GM18519 (cell line): ENCODE measurements around the gene RB1.
"Not testable (repeated sequence)": the region's sequence is repeated elsewhere in the genome, so short reads cannot be mapped to it uniquely, and the experiment has no call there.

ENCODE experiments used
- ATAC-seq: cut with Tn5 transposase; IDR thresholded peaks from one replicate; pipeline ENCODE4 v1.9.1; 2021; ENCODE audit warnings: mild to moderate bottlenecking, moderate library complexity; ENCODE audit not compliant: unreplicated experiment, low FRiP score

The RB1 gene

DNA sequence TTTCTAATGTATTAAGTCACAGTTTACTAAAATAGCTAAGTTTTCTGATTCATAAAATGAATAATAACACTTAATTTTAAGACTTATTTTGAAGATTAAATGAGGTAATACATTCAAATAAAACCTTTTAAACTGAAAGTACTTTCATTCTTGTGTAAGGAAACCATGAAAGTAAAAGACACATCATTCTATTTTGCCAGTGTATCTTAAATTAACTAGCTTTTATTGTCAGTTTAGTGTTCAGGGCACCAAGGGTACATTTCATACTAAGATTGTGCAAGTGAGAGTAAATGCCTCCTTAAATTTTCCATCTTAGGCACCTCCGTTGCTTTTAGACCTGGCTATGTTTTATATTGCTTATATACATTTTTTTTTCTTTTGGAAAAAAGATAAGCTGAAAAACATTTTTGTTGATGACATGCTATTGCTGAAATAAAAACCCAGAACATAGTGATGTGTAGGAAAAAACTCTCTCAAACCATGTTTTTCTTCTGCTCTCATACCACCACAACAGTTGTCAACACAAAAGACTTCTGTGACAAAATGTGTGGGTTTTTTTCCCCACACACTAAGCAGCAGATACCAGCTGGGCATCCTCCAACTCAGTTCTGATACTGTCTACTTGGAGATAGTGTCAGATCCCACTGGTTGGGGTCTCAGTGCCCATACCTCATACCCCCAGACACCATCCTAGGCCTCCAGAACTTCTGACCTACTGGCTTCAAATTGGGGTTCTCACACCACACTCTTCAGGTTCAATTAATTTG, 140.1 kb downstream of the RB1 start:
- ATAC-seq = no peak

DNA sequence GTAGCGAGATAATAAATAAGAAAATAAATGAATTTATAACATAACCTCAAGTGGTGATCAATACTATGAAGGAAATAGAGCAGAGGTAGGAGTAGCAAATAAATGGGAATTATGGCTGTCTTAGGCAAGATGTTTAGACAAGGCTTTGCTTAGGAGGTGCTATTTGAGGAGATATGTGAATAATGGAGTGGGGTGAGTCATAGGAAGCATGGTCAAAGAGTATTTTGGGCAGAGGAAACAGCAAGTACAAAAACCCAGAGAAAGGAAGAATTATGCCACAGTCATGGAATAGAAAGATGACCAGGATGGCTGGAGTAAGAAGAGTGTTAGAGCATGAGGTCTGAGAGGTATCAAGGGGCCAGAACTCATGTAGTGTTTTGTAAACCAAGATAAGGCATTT, 142.9 kb downstream of the RB1 start:
- ATAC-seq = no peak

DNA sequence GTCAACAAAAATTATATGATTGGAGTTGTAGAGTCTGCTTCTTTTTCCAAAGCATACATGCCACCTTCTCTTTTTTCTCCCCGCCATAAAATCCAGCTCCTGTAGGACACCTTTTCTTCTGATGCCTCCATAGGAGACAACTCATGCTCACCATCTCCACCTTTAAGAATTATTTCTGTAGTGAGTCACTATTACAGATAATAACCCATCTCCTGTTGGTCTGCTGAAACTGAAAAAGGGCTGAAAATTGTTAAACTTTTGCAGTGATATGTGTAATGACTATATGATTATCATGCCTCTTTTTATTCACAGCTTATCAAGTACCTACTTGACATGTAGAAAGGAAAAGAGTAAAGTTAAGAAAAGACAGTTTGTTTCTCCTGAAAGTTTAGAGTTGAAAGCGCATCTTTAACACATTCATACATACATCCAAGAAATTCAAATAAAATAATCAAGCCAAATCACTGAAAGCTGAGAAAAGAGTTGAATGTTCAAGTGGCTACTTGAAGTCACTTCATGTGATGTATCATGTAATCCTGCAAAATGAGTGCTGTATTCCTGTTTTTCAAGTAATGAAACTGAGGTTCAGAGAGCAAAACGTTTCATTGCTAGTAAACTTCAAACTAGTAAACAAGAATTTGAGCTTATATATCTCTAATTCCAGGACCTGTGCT, 144.9 kb downstream of the RB1 start:
- no peak for ATAC-seq

- ATAC-seq = no peak
These were observed 145.5 kb downstream of the RB1 start for GRCh38 chr13:48448959-48449614.

GRCh38 chr13:48449656-48450055, 146.1 kb downstream of the RB1 start:
- ATAC-seq = no peak

- not testable (repeated sequence) for ATAC-seq
These were observed 147.6 kb downstream of the RB1 start for GRCh38 chr13:48451196-48451595.

GRCh38 chr13:48456546-48456945, 153.0 kb downstream of the RB1 start:
- no peak for ATAC-seq

- ATAC-seq = no peak
These were observed 154.2 kb downstream of the RB1 start for GRCh38 chr13:48457578-48458242.

- ATAC-seq = no peak
These were observed 171.7 kb downstream of the RB1 start for GRCh38 chr13:48475230-48475629.

DNA sequence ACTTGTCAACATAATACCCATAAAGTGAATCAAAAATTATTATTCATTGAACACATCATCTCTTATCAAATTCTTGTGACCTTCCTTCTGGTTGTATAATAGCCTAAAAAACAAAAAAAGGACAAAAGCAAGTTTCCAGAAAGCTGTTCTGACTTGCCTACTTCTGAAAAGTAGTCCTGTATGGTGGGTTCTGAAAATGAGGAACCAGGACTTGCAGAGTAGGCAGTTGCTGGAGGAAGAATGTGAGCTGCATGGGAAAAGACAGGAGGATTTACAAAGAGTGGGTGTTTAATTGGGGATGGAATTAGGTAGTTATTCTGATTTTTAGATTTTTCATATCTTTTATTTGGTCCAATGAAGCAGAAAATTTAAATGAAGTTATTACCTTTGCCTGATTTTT, 172.7 kb downstream of the RB1 start:
- ATAC-seq = no peak

DNA sequence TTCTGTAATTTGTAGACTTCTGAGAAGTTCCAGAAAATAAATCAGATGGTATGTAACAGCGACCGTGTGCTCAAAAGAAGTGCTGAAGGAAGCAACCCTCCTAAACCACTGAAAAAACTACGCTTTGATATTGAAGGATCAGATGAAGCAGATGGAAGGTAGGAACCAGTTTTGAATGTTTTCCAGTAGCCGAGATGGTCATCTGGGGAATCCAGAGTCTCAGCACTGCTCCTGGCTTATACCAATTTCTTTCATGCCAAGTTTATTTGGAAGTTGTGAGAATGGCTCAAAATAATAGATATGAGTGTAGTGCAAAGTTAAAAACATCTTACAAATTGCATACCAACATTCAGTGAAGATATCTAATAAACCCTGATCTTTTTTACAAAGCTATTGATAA, 173.1 kb downstream of the RB1 start:
- ATAC-seq = no peak

DNA sequence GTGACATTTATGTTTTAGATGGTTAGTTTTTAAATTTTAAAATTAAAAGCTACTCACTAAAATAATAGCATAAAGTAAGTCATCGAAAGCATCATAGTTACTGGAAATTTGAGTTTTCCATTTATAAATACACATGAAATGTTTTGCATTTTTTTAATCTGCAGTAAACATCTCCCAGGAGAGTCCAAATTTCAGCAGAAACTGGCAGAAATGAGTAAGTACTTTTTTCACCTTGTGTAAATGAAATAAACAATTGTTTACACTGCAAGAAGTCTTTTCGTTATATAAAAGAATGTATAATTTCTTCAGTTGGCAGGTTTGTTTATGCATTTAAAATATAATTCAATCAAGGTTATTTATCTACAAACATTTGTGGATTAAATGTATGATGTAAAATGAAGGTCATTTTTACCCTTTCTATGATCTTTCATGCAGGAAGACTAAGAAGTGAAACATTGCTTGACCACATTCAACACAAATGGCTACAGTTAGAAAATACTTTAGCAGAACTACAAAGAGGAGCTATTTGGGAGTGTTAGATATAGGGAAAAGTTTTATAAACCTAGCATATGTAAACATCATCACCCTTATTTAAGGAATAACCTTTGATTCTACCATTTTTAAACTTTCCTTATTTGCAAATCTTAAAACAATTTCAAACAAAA, 173.8 kb downstream of the RB1 start:
- peak; percentile 44 for ATAC-seq

- no peak for ATAC-seq
These were observed 174.8 kb downstream of the RB1 start for GRCh38 chr13:48478391-48478790.

- ATAC-seq = no peak
These were observed 180.0 kb downstream of the RB1 start for GRCh38 chr13:48483575-48483974.

GRCh38 chr13:48485432-48485831, 181.9 kb downstream of the RB1 start:
- ATAC-seq = no peak

GRCh38 chr13:48486362-48486761, 182.8 kb downstream of the RB1 start:
- no peak for ATAC-seq

DNA sequence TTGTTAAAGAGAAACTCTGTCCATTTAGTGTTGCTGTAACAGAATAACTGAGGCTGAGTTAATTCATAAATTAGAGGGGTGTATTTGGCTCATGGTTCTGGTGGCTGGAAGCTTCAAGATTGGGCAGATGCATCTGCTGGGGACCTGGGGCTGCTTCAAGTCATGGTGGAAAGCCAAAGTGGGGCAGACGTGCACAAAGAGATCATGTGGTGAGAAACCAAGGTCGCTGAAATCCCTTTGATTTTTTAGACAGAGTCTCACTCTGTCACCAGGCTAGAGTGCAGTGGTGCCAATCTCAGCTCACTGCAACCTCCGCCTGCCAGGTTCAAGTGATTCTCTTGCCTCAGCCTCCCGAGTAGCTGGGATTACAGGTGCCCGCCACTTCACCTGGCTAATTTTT, 183.3 kb downstream of the RB1 start:
- ATAC-seq = no peak

GRCh38 chr13:48487968-48488367, 184.4 kb downstream of the RB1 start:
- ATAC-seq = no peak

DNA sequence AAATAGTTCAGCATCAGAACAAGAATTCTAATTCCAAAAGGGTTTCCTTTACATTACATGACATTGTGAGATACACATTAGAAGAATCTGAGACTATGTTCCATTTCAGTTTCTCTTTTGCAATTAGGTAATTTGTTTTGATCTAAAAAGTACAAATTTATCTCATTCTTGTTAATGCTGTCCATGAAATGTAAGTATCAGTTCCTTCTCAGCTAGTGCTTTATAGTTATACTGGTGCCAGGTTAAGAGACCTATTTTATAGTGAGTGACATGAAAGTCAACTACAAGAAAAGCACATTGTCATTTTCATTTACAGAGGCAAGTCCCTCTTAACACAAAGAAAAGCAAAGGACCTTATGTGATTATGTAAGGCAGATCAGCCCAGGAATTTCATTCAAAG, 185.4 kb downstream of the RB1 start:
- ATAC-seq = no peak

DNA sequence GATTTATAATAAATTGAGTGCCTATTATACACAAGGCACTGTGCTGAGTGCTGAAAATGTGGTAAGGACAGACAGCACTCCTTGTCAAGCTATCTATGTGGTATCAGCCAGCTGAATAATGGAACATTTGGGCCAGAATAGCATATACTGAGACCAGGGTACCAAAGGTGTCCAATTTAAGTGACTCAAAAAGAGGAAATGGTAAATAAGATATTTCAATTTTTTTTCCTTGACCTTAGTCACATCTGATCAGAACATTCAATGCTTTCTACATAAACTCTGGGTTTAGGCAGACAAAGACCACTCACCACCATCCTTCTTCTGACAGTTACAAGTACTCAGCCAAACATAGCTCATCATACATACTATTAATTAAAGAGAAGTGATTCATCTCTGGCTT, 186.1 kb downstream of the RB1 start:
- ATAC-seq = no peak

DNA sequence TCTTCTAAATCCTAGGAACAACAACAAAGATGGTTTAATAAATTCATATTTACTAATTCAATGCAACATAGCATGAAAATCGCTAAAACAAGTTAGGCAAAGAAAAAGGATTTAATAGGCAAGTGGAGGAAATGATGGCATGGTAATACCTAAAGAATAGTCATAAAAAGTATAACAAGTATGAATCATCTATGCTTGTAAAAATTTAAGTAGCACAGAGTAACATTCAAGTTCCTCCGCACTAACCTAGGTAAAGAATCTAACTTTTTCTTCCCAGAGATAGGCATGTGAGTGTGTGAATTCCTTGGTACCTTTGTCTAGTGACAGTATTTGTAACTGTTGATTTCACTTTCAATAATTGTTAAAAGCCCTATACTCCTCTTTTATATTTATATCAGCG, 186.7 kb downstream of the RB1 start:
- no peak for ATAC-seq
